ENCODE measurements around the gene OR5M8. TPM values are rescaled to one million over a fixed set of nuclear protein-coding genes. Genes with fewer than 3 reads are reported as not detected.

Gene OR5M8
- total RNA-seq, 1 experiment from 2014 or later: not detected

- DNase-seq (ENCODE audit: low spot score): no peak
- no peak overlapping the region for H3K4me3 ChIP-seq (ENCODE audit: low read depth, low read length, poor library complexity, severe bottlenecking)
- no peak for TF ChIP-seq CTCF (conservative IDR thresholded peaks at IDR 0.05; ENCODE audit: low read depth, low read length)
- TF ChIP-seq EZH2 (IDR thresholded peaks at IDR 0.05; ENCODE audit: borderline replicate concordance, low read depth, low read length, poor library complexity, severe bottlenecking): no peak
- no peak overlapping the region for H3K27ac ChIP-seq (ENCODE audit: low read depth, low read length, poor library complexity, severe bottlenecking)
- intact Hi-C loops (cut with micrococcal nuclease; ENCODE audit: unreplicated experiment): no loop called here
- POLR2A ChIA-PET (ENCODE audit: low non-redundant PET): no interaction called here
- no peaks in the 10 kb centered on the region for H3K9me3 ChIP-seq (ENCODE audit: low read depth, low read length, poor library complexity, severe bottlenecking)
- no peaks in the 10 kb centered on the region for H3K36me3 ChIP-seq (ENCODE audit: insufficient read depth, low read length, poor library complexity, severe bottlenecking)
- BruUV-seq (replicated peaks): no TSS peak
- CTCF ChIA-PET: no interaction called here
- H3K27me3 ChIP-seq (replicated peaks; ENCODE audit: insufficient read depth, low read depth, low read length, poor library complexity): no peaks in the 10 kb centered on the region
- H3K4me1 ChIP-seq (ENCODE audit: insufficient read depth, low read length, poor library complexity, severe bottlenecking): no peaks in the 10 kb centered on the region
Measured at GRCh38 chr11:56453521-56453920, 37.6 kb downstream of the OR5M8 start.

Other genes with a start within 250 kb of the OR5M8 start
- not detected in 2 replicates for gene OR5T3, start 239.1 kb downstream of the OR5M8 start, total RNA-seq (2021)
- gene OR5T1, start 217.2 kb downstream of the OR5M8 start, total RNA-seq (2021): not detected in 2 replicates
- gene OR8H1, start 199.1 kb downstream of the OR5M8 start, total RNA-seq (2021): not detected in 2 replicates
- gene OR8K3, start 176.2 kb downstream of the OR5M8 start, total RNA-seq (2021): not detected in 2 replicates
- gene OR8K1, start 145.3 kb downstream of the OR5M8 start, total RNA-seq (2021): not detected in 2 replicates
- gene OR8J1, start 137.1 kb downstream of the OR5M8 start, total RNA-seq (2021): not detected in 2 replicates
- gene OR8U1, start 115.7 kb downstream of the OR5M8 start, total RNA-seq (2021): not detected in 2 replicates
- not detected in 2 replicates for gene OR5AL1, start 78.7 kb downstream of the OR5M8 start, total RNA-seq (2021)
- not detected in 2 replicates for gene OR5M3, start 18.0 kb downstream of the OR5M8 start, total RNA-seq (2021)
- not detected in 2 replicates for gene OR5M11, start 51.9 kb upstream of the OR5M8 start, total RNA-seq (2021)
- gene OR5M10, start 86.4 kb upstream of the OR5M8 start, total RNA-seq (2021): not detected in 2 replicates
- gene OR5M1, start 123.5 kb upstream of the OR5M8 start, total RNA-seq (2021): not detected in 2 replicates
- gene OR5AP2, start 151.1 kb upstream of the OR5M8 start, total RNA-seq (2021): not detected in 2 replicates
- gene OR5AR1, start 172.3 kb upstream of the OR5M8 start, total RNA-seq (2021): not detected in 2 replicates
- not detected in 2 replicates for gene OR9G1, start 207.7 kb upstream of the OR5M8 start, total RNA-seq (2021)